HG02840 (cell line): ENCODE data around the gene ITGAD.

Experiments
- ATAC-seq: cut with Tn5 transposase; IDR thresholded peaks from one replicate; pipeline ENCODE4 v1.9.1; 2021; ENCODE audit warnings: mild to moderate bottlenecking, moderate library complexity, moderate number of reproducible peaks; ENCODE audit not compliant: unreplicated experiment, low FRiP score

Gene ITGAD

DNA sequence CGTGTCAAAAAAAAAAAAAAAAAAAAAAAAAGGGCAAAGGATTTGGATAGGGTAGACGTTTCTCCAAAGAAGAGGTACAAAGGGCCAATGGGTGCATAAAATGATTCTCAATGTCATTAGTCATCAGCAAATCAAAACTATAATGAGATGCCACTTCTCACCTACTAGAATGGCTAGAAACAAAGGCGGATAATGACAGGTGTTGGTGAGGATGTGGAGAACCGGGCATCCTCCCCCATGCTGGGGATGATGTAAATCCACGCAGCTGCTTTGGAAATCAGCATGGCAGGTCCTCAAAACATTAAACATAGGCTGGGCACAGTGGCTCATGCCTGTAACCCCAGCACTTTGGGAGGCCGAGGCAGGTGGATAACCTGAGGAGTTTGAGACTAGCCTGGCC, 28.7 kb upstream of the ITGAD start:
- no peak for ATAC-seq

DNA sequence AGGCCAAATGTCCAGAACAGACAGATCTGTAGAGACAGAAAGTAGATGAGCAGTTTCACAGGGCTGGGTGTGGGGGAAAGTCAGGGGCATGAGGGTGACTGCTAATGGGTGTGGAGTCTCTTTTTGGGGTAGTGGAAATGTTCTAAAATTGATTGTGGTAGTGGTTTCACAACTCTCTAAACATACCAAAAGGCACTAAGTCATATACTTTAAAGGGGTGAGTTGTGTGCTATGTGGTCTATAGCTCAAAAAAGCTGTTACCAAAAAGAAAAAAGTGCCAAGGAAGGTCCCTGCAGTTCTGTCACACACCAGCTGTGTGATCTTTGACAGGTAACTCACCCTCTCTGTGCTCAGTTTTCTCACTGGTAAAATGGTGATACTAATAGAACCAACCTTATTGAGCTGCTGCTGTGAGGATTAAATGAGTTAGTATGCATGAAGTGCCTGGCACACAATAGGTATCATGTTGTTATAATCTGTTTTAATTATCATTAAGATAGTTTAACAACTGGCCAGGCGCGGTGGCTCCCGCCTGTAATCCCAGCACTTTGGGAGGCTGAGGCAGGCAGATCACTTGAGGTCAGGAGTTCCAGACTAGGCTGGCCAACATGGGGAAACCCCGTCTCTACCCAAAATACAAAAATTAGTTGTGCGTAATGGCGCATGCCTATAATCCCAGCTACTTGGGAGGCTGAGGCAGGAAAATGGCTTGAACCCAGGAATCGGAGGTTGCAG, 27.8 kb upstream of the ITGAD start:
- no peak for ATAC-seq

DNA sequence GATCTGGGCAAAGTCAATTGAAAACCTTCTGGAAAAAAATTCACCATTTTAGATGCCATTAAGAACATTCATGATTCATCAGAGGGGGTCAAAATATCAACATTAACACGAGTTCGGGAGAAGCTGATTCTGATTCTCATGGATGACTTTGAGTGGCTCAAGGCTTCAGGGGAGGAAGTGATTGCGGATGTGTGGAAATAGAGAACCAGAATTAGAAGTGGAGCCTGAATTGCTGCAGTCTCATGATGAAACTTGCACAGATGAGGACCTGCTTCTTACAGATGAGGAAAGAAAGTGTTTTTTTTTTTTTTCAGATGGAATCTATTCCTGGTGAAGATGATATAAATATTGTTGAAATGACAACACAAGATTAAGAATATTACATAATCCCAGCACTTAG, 25.3 kb upstream of the ITGAD start:
- ATAC-seq = no peak

DNA sequence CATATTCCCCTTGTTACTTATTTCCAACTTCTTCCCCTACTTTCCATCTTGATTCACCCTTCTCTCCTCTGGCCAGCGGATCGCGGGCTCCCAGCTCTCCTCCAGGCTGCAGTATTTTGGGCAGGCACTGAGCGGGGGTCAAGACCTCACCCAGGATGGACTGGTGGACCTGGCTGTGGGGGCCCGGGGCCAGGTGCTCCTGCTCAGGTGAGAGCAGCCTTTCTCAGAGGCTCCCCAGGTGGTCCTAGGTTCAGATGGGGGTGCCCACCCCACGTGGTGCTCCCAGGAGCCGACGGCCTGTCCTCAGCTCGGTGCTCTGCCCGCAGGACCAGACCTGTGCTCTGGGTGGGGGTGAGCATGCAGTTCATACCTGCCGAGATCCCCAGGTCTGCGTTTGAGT, 22.1 kb upstream of the ITGAD start:
- no peak for ATAC-seq

DNA sequence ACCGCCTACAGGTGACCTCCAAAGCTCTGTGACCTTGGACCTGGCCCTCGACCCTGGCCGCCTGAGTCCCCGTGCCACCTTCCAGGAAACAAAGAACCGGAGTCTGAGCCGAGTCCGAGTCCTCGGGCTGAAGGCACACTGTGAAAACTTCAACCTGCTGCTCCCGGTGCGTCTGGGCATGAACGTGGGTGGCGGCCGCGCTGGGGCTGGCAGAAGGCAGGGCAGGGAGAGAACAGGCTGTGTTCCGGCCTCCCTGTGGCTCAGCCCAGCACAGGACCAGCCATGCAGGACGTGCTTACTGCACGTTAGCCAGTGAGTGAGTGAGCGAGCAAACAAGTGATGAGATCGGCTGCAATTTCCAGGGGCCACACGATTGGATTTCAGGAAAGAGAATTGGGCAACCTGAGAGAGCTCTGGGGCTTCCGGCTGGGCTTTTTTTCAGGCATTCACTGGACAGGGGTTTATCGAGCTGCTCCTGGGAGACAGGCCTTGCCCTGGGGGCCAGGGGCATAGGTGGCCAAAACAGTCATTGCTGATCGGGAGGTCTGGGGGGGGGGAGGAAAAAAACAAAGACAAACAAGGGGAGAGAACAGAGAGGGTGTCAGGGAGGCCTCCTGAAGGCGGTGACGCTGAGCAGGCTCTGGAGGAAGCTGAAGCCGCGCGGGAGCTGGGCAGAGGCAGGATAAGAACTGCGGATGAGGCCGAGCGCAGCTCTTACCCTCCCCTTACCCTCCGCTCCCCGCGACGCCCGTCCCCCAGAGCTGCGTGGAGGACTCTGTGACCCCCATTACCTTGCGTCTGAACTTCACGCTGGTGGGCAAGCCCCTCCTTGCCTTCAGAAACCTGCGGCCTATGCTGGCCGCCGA, 21.3 kb upstream of the ITGAD start:
- no peak for ATAC-seq

DNA sequence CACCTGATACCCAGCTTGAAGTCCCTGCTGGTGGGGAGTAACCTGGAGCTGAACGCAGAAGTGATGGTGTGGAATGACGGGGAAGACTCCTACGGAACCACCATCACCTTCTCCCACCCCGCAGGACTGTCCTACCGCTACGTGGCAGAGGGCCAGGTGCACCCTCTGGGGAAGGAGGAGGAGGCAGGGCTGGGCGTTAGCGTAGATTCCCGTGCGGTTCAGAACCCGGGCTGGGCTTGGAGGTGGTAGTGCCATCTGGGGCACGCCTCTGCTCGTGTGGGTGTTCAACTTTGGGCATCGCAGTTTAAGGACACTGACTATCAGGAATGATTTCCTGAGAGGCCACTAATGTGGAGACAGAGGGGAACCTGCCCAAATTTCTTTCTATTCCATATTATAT, 19.9 kb upstream of the ITGAD start:
- ATAC-seq = no peak

DNA sequence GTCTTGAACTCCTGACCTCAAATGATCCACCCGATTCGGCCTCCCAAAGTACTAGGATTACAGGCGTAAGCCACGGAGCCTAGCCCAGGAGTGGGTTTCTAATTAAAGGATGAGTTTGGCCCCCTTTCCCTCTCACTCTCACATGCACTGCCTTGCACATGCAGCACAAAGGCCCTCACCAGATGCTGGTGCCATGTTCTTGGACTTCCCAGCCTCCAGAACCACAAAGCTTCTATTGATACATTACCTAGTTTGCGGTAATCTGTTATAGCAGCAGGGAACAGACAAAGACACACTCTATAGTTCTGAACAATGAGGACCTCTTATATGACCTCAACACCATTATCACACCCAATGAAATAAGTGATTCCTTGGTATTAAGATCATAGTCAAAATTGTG, 17.9 kb upstream of the ITGAD start:
- no peak for ATAC-seq

DNA sequence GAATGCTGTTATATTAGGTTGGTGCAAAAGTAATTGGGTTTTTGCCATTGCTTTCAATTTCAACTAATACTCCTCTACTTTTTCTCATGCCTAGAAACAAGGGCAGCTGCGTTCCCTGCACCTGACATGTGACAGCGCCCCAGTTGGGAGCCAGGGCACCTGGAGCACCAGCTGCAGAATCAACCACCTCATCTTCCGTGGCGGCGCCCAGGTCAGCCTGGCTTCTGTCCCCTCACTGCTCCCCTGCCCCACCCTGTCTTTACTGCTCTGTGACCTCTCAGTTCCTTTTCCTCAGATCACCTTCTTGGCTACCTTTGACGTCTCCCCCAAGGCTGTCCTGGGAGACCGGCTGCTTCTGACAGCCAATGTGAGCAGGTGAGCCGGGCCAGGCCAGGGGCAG, 16.4 kb upstream of the ITGAD start:
- ATAC-seq = no peak

DNA sequence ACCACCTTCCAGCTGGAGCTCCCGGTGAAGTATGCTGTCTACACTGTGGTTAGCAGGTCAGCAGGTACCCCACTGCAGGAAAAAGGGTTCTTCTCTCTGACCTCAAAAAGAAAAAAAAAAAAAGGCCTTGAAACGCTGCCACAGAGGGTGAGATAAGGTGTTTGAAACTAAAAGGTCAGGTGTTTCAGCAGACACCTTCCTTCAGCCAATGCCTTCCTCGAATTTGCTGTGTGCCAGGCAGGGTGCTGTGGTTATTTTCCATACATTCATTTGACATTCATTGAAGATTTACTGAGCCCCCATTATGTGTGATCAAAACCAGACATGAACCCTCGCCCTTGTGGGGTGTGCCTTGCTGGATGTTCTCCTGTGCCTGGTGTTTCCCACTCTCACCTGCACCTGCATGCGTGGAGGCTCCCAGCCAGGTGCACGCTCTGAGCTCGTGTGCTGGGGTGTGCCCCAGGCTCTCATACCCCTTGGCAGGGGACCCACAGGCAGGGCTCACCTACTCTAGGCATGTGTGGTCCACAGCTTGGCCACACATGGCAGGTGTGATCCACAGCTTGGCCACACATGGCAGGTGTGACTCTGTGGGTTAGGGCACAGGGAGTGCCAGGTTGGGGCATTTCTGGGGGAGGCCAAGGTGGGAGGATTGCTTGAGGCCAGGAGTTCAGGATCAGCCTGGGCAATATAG, 15.8 kb upstream of the ITGAD start:
- ATAC-seq = no peak

DNA sequence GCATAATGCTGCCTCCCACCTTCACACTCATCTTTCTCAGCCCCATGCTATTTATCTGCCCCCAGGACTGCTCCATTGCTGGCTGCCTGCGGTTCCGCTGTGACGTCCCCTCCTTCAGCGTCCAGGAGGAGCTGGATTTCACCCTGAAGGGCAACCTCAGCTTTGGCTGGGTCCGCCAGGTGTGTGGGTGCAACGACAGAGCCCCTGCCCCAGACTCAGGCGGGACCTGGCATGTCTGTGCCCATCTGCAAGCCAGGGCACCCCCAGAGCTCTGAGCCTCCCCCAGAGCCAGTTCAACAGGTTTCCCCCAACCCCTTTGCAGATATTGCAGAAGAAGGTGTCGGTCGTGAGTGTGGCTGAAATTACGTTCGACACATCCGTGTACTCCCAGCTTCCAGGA, 12.9 kb upstream of the ITGAD start:
- no peak for ATAC-seq

DNA sequence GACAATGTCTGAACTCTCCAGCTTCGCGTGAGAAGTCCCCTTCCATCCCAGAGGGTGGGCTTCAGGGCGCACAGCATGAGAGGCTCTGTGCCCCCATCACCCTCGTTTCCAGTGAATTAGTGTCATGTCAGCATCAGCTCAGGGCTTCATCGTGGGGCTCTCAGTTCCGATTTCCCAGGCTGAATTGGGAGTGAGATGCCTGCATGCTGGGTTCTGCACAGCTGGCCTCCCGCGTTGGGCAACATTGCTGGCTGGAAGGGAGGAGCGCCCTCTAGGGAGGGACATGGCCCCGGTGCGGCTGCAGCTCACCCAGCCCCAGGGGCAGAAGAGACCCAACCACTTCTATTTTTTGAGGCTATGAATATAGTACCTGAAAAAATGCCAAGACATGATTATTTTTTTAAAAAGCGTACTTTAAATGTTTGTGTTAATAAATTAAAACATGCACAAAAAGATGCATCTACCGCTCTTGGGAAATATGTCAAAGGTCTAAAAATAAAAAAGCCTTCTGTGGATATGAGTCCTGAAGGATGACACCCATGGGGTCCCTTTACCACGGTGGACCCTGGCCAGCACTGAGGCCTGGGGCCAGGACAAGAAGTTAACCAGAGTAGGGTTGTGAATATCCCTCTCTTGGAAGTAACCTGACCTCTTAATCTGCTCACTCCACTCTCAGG, 10.5 kb upstream of the ITGAD start:
- no peak for ATAC-seq

DNA sequence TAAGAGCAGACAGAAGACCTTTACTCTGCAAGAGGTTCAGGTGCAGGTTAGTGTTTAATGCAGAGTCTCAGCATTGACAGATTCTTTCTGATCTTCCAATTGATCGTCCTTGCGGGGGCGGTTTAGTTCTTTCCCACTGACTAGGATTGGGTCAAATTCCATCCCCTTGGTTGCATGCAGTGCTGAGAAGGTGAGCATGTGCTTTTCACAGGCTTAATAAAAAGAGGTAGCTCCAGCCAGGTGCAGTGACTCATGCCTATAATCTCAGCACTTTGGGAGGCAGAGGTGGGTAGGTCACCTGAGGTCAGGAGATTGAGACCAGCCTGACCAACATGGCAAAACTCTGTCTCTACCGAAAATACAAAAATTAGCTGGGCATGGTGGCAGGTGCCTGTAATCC, 7.5 kb upstream of the ITGAD start:
- ATAC-seq = no peak

DNA sequence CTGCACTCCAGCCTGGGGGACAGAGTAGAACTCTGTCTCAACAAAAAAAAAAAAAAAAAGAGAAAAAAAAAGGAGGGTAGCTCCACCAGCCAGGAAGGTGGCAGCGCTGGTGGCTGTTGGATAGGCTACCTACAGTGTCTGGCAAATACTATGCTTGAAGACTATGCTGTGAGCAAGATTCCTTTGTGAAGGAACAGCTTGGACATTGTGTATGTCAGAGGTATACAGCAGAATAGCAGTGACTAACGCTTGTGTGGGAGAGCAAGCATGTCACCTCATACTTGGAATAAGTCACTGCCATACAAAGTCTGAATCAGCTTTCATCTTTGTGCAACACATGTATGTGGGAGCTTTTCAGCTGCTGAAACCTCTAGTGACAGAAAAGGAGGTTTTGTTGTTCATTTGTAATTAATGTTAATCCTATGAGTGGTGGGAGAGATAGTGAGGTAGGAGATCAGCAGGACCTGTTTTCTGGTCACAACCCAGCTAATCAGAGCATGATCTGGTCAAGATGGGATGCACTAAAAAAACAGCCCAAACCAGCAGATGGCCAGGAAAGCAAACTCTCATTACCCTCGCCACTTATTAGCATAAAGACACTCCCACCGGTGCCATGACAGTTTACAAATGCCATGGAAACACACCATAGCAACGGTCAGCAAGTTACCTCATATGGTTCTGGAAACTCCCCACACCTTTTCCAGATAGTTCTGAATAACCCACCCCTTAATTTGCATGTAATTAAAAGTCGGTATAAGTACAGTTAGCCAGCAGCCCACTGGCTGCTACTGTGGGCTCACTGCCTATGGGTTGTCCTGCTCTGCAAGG, 6.8 kb upstream of the ITGAD start:
- ATAC-seq = no peak

DNA sequence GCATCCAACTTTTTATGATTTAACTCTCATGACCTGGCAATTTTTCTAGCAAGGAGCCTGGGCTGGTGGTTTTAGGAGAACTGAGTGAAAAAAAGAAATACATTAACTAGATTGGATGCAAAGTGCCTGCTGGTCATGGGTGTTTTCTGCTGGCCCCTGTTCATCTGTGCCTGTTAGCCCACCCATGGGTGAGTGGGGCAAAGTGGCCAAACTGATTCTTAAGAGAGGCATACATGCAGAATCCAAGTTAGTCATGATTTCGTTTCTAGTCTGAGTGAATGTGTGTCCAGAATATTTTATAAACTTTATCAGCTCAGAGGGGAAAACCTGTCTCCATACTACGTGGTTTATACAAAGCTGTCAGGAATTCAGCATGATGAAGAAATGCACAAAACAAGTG, 4.6 kb upstream of the ITGAD start:
- ATAC-seq = no peak

DNA sequence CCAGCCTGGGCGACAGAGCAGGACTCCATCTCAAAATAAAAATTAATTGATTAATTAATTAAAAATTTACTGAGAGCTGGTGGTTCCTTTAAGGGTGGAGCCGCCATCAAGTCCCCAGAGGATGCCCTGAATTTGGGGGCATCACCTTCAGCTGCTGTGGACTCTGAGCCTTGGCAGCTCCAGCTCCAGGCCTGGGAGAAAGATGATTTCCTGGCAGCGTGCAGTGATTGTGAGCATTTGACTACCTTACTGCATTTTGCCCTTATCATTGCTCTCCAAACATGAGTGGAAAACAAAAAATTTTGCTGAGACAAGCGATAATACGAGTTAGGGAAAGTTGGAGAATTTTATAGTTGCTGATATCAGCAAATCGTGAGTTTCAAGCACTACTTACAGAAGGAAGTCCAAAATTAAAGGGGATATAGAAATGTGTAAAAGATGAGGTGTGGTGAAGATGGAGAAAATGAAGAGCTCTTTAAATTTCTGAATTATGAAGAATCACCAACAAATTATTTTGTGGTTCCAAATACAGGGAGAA, 2.6 kb upstream of the ITGAD start:
- ATAC-seq = no peak

DNA sequence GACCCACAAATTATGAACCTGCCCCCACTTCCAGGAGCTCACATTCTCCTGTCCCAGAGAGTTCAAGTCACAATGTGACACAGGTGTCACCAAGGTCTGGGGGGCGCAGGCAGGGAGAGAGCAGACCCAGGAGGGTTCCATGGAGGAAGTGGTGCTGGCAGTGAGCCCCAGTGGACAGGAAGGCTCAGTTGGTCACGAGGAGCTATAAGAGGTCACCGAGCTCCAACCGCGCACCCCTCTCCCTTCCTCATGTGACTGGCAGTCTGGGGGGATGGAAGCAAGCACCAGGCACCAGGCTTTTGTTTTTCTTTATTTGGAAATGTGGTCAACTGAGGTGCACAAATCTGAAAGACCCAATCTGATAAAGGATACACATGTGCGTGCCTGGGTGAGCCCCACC, 2.5 kb downstream of the ITGAD start:
- ATAC-seq = no peak

DNA sequence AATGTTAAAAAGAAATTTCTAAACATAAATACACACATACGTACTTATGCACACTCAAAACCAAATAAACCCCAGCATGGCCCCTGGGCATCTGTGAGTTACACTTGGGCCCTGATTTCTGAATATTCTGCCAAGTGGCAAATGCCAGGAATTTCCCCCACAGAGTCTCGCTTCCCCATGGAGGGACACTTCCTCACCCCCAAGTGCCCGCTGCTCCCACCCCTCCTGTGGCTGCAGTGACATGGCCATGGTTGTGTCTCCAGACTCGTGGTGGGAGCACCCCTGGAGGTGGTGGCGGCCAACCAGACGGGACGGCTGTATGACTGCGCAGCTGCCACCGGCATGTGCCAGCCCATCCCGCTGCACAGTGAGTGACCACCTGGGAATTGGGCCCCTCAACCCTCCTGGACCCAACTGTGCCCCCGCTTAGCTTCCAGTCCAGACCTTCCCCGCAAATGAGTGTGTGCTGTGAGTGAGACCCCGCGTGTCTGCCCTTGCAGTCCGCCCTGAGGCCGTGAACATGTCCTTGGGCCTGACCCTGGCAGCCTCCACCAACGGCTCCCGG, 4.0 kb downstream of the ITGAD start:
- ATAC-seq = no peak

DNA sequence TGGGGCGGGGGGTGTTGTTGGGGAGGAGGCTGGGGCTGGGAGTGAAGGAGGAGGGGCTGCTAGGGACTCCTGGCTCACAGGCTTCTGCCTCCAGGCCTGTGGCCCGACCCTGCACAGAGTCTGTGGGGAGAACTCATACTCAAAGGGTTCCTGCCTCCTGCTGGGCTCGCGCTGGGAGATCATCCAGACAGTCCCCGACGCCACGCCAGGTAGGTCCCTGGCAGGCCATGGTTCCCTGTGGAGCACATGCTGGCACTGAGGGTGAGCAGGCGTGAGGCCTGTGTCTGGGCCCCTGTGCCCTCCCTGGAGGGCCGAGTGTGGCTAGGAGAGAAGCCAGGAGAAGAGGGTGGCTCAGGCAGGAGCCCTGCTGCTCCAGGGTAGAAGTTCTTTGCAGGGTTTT, 4.6 kb downstream of the ITGAD start:
- no peak for ATAC-seq

DNA sequence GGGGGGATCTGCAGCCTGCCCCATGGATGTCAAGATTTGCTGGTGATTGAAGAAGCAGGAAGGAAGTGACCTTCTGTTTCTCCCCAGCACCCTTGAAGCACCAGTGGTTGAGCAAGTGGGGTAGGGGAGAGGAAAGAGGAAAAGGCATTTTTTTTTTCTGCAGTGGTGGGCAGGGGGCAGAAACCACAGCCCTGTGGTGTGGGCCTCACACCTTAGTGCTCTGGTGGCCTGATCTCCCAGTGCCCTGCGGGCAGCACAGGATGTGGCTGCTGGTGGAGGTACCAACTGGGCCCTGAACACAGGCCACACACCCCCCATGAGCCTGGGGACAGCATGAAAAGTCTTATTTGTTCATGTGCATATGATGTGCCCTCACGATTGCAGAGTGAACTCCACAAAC, 7.1 kb downstream of the ITGAD start:
- ATAC-seq = no peak
